ENCODE results near the gene TTLL4. TPM values are rescaled to one million over a fixed set of nuclear protein-coding genes. Genes with fewer than 3 reads are reported as not detected.
A peak's percentile ranks its signal among the peaks of the same experiment; 100 is the strongest.
"Not testable (repeated sequence)": the region's sequence is repeated elsewhere in the genome, so short reads cannot be mapped to it uniquely, and the experiment has no call there.

The TTLL4 gene
- total RNA-seq, 1 donor from 2014 or later = 116 TPM

- Mint-ChIP-seq H3K36me3 (ENCODE audit: low read depth) (peaks cover 2% of the 10 kb centered on the region), H3K9me3 (no peaks in the 10 kb centered on the region), H3K27ac (ENCODE audit: unreplicated experiment) (peak overlapping the region; percentile 99), H3K4me1 (peaks cover 20% of the 10 kb centered on the region), H3K4me3 (peak overlapping the region; percentile 97), H3K27me3 (ENCODE audit: low read depth) (no peaks in the 10 kb centered on the region)
- DNase-seq (ENCODE audit: low read depth, low spot score) = no peak
- no peak for TF ChIP-seq CTCF (conservative IDR thresholded peaks at IDR 0.05)
Observed at GRCh38 chr2:218671097-218671653, 39.5 kb upstream of the TTLL4 start.

DNA sequence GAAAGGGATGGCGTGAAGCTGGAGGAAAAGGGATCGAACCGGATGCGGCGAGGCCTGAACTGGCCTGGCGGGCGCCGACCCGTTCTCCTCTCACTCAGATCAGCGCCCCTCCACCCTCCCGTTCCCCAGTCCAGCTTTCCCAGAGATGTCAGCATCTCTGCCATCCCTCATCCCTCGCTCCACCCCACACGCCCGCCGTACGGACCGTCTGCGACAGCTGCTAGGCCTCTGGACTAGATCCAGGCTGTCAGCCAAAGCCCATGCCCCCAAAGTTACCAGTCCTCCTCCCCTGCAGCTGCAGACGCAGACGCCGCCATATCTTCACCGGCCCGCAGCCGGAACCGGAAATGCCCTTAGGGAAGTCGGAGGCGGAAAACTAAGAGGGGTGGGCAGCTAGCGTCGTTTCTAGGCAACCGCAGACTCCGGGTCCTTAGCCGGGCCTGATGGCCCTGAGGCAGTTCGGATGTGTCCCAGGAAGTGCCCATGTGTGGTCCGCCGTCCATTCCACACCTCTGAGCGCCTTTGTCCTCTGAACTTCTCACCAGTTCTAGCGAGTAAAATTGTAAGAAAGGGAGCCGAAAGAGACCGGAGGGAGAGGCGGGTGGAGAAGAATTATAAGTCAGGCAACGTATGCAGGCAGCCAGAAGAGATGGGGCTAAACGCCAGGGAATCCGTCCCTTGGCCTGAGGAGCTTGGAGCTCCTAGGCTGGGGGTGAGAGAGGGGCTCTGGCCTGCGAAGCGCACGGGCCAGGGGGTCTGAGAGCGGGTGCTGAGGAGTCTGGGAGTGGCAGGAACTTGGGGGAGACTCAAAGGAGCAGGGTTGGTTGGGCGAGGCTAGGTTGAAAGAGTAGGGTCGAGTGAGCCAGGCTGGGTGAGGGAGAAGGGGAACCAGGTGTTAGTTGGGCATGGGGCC lies 38.7 kb upstream of the TTLL4 start, which contains the start of the genes RNF25 and STK36:
RNF25 (minus strand) TSS at position 349 of the 913 bp plus-strand sequence; CDS start at position 317, 32 bp downstream.
STK36 (plus strand) TSS at position 433 of the 913 bp plus-strand sequence. CDS start 744 bp downstream, outside the sequence.
- no peak for TF ChIP-seq CTCF (conservative IDR thresholded peaks at IDR 0.05)
- peak; percentile 72 for DNase-seq (ENCODE audit: low read depth, low spot score)
- no peaks in the 10 kb centered on the region for H3K27me3 Mint-ChIP-seq (ENCODE audit: low read depth)
- peak within 1 kb of the TSS; percentile 99 for H3K27ac Mint-ChIP-seq (ENCODE audit: unreplicated experiment)
- H3K4me3 Mint-ChIP-seq = peak within 1 kb of the TSS; percentile 97
- H3K4me1 Mint-ChIP-seq = peaks cover 20% of the 10 kb centered on the region
- no peaks in the 10 kb centered on the region for H3K9me3 Mint-ChIP-seq
- H3K36me3 Mint-ChIP-seq (ENCODE audit: low read depth) = peaks cover 2% of the 10 kb centered on the region

DNA sequence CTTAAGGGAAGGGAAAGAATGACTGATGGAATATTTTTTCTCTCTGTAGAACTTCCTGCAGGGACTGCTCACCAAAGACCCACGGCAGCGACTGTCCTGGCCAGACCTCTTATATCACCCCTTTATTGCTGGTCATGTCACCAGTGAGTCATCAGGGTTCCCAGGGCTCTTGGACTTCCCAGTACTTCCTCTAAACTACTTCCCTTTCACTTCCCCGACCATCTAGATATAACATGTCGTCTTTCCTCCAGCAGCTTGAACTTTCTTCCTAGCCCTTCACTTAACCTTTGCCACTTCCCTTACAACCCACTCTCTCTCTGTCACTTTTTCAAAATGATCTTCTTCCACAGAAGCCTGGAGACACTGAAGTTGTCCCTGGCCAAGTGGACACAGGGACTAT lies 31.5 kb upstream of the TTLL4 start:
- Mint-ChIP-seq H3K36me3 (ENCODE audit: low read depth) (peaks cover 2% of the 10 kb centered on the region), H3K4me3 (no peak overlapping the region), H3K27ac (ENCODE audit: unreplicated experiment) (peak overlapping the region; percentile 2), H3K4me1 (no peaks in the 10 kb centered on the region), H3K9me3 (no peaks in the 10 kb centered on the region), H3K27me3 (ENCODE audit: low read depth) (no peaks in the 10 kb centered on the region)
- TF ChIP-seq CTCF (conservative IDR thresholded peaks at IDR 0.05) = no peak
- no peak for DNase-seq (ENCODE audit: low read depth, low spot score)

DNA sequence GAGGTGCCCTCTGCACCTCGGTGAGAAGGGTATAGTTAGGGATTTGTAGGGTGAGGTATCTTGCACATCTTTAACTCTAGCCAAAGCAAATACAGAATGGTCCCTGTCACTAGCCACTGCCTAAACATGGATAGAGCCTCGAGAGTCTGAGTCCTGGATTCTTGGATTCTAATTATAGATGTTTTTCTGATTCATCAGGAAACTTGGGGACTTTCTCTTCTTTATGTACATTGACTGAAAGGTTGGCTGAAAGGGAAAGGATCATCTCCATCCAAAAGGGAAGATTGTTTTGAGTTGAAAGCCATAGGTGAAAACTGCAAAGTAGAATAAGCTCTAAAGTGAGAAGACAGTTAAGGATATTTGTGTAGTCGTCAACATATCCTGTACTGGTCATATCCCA lies 30.6 kb upstream of the TTLL4 start:
- Mint-ChIP-seq H3K27ac (ENCODE audit: unreplicated experiment) (no peak overlapping the region), H3K9me3 (no peaks in the 10 kb centered on the region), H3K36me3 (ENCODE audit: low read depth) (peaks cover 2% of the 10 kb centered on the region), H3K4me1 (no peaks in the 10 kb centered on the region), H3K4me3 (no peak overlapping the region), H3K27me3 (ENCODE audit: low read depth) (no peaks in the 10 kb centered on the region)
- no peak for TF ChIP-seq CTCF (conservative IDR thresholded peaks at IDR 0.05)
- DNase-seq (ENCODE audit: low read depth, low spot score) = no peak

GRCh38 chr2:218687400-218688060 lies 23.1 kb upstream of the TTLL4 start:
- H3K4me3 Mint-ChIP-seq; H3K27ac Mint-ChIP-seq (ENCODE audit: unreplicated experiment); H3K36me3 Mint-ChIP-seq (ENCODE audit: low read depth); H3K9me3 Mint-ChIP-seq; H3K27me3 Mint-ChIP-seq (ENCODE audit: low read depth); H3K4me1 Mint-ChIP-seq: not testable (repeated sequence)
- TF ChIP-seq CTCF (conservative IDR thresholded peaks at IDR 0.05) = peak; percentile 81
- DNase-seq (ENCODE audit: low read depth, low spot score) = peak; percentile 43
